AG04449 (cell line): ENCODE measurements around the gene SLC35G6.

ENCODE experiments used
- CTCF ChIA-PET: fragments of 350-600 bp; formaldehyde crosslinking; extraction: SDS; loops from one replicate; lab custom pipeline; 2021; ENCODE audit warnings: antibody characterized with exemption; lab: Yijun Ruan, JAX
- POLR2A ChIA-PET: fragments of 400-600, 350-600 bp; formaldehyde crosslinking; extraction: SDS; loops from one replicate; lab custom pipeline; 2020; ENCODE audit warnings: antibody characterized with exemption, inconsistent platforms; lab: Yijun Ruan, JAX
- DNase-seq: peaks from one replicate; pipeline ENCODE4 v3.0.0-alpha.2; 2010; ENCODE audit warnings: low read depth, low spot score
- H3K4me3 ChIP-seq: 2 replicates; pipeline ENCODE4 v1.5.1; 2011; ENCODE audit warnings: low read depth, mild to moderate bottlenecking, control low read depth, low read length
- TF ChIP-seq, protein P1 (sequence below): IDR thresholded peaks from one replicate; pipeline ENCODE4 v1.5.1; 2011; ENCODE audit warnings: mild to moderate bottlenecking, moderate library complexity, low read length, control low read depth, inconsistent platforms; ENCODE audit not compliant: insufficient read depth; ENCODE audit errors: missing control alignments

The SLC35G6 gene

DNA sequence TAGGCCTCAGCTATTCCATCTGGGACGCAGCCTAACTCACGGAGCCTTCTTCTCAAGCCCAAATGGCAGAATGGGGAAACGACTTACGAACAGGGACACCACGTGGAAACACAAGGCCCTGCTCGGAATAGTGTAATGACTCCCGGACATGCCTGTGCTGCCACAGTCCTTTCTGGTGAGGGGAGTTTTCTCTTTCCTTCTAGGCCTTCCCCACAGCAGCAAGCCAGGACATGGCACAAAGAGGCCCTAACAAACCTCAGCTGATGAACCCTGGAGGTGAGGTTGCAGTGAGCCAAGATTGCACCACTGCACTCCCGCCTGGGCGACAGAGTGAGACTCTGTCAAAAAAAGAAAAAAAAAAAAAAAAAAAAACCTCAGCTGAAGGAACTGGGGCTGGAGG lies 17.2 kb upstream of the SLC35G6 start:
- TF ChIP-seq, protein P1, sequence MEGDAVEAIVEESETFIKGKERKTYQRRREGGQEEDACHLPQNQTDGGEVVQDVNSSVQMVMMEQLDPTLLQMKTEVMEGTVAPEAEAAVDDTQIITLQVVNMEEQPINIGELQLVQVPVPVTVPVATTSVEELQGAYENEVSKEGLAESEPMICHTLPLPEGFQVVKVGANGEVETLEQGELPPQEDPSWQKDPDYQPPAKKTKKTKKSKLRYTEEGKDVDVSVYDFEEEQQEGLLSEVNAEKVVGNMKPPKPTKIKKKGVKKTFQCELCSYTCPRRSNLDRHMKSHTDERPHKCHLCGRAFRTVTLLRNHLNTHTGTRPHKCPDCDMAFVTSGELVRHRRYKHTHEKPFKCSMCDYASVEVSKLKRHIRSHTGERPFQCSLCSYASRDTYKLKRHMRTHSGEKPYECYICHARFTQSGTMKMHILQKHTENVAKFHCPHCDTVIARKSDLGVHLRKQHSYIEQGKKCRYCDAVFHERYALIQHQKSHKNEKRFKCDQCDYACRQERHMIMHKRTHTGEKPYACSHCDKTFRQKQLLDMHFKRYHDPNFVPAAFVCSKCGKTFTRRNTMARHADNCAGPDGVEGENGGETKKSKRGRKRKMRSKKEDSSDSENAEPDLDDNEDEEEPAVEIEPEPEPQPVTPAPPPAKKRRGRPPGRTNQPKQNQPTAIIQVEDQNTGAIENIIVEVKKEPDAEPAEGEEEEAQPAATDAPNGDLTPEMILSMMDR: no peak
- DNase-seq: no peak
- ChIA-PET POLR2A (no interaction called here), CTCF (no interaction called here)
- H3K4me3 ChIP-seq: no peak overlapping the region

DNA sequence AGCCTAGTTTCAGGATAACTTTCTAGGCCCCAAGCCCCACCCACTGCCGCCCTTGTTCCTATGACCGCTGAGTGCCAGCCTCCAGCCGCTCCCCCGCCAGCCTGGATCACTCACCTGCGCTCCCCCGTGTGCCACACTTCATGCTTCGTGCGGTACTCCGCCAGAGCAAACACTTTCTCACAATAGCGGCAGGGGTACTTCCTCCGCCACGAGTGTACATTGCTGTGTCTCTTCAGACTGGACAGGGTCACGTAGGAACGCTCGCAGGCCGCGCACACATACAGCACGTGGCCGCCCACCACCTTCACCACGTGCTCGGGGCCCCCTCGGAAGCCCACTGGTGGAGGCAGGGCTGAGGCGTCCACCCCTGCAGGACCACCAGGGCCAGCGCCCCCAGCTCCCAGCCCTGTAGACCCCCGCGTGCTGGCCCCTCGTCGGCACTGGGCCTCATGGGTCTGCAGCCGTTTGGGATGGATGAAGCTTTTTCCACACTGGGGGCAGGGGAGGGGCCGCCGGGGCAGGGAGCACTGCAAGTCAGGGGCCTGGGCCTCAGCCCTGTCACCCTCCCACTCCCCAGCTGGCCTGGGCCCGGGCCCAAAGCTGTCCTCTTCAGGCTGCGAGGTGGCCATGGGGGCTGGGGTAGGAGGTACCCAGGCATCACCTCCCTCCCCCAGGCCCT lies 15.5 kb upstream of the SLC35G6 start:
- TF ChIP-seq, protein P1: no peak
- ChIA-PET CTCF (interaction anchor here (2.8 kb wide), 1 partner anchor 95 kb away, joined by 8 read pairs; the partner anchor contains the start of gene SENP3), POLR2A (interaction anchor here (1.1 to 1.4 kb wide), 2 partner anchors 10 to 11 kb away, joined by 4 to 8 read pairs; no protein-coding TSS in a partner anchor)
- DNase-seq: no peak
- H3K4me3 ChIP-seq: no peak overlapping the region

DNA sequence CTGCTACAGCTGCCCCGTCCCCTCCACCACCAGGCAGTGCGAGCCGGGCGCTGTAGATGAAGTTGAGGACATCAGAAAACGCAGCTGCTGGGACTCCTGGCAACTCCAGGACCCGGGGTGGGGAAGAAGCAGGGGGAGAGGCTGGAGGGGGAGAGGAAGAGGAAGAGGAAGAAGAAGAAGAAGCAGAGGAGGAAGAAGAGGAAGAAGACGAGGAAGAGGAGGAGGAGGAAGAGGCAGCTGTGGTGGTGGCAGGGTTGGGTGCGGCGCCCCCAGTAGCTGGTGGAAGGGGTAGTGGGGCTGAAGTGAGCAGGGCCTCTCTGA lies 15.0 kb upstream of the SLC35G6 start:
- H3K4me3 ChIP-seq: no peak overlapping the region
- TF ChIP-seq, protein P1: no peak
- ChIA-PET CTCF (interaction anchor here (1.2 to 2.8 kb wide), 2 partner anchors 9 to 95 kb away, joined by 4 to 8 read pairs; partner anchors contain the start of gene SENP3), POLR2A (interaction anchor here (1.1 to 1.4 kb wide), 2 partner anchors 10 to 11 kb away, joined by 4 to 8 read pairs; no protein-coding TSS in a partner anchor)
- no peak for DNase-seq

DNA sequence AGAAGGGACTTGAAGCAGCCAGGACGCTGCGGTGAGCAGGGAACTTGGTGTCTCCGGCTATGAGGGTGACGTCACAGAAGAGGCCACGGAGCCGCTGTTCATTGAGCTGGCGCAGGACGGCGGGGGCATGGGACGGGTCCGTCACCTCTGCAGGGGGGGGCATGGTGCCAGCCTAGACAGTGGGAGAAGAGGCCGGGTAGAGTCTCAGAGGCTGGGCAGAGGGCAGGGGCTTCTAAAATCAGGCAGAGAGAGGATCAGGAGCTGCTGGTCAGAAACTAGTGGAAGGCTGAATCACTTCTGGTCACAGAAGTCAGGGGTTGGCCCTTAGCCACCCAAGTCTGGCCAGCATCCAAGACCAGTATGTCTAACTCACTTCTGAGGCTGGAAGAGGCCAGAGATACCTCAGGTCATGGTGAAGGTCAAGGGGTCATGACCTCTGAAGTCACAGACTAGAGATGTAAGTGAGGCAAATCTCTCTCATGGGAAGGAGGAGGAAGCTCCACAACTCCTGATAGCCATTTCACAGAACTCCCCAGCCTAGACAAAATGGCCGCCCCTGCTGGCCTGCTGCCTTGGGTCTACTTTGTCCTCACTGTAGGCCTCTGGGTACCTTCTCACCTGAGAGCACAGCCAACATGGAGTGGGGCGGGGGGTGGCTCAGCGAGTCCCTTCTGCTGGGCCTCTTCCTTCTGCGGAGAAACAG lies 14.5 kb upstream of the SLC35G6 start:
- ChIA-PET CTCF (interaction anchor here (0.9 to 2.8 kb wide), 3 partner anchors 9 to 94 kb away, joined by 4 to 8 read pairs (median 4); partner anchors contain the start of gene SENP3), POLR2A (interaction anchor here (1.1 to 1.4 kb wide), 2 partner anchors 9 to 12 kb away, joined by 4 to 8 read pairs; no protein-coding TSS in a partner anchor)
- TF ChIP-seq, protein P1: no peak
- no peak overlapping the region for H3K4me3 ChIP-seq
- DNase-seq: no peak

DNA sequence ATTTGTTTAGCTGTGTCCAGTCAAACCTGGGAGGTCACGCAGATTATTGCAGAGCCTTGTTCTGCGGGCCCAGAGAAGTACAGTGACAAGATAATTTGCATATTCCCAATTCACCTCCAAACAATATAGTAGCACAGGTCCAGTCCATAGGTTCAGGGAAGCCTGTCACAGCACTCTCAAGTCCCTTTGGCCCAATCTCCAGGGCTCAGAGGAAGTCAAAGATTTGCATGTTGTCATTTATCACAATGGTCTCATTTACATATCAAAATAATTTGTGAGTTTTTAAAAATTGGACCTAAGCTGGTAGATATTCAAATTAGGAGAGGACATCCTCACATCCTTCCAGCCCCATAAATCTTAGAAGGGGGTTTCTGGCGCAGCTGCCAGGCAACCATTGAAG lies 13.7 kb upstream of the SLC35G6 start:
- TF ChIP-seq, protein P1: no peak
- ChIA-PET CTCF (interaction anchor here (0.9 to 1.2 kb wide), 2 partner anchors 8 to 31 kb away, joined by 4 read pairs; no protein-coding TSS in a partner anchor), POLR2A (interaction anchor here (1.4 kb wide), 1 partner anchor 8 kb away, joined by 4 read pairs; no protein-coding TSS in a partner anchor)
- DNase-seq: no peak
- H3K4me3 ChIP-seq: no peak overlapping the region

DNA sequence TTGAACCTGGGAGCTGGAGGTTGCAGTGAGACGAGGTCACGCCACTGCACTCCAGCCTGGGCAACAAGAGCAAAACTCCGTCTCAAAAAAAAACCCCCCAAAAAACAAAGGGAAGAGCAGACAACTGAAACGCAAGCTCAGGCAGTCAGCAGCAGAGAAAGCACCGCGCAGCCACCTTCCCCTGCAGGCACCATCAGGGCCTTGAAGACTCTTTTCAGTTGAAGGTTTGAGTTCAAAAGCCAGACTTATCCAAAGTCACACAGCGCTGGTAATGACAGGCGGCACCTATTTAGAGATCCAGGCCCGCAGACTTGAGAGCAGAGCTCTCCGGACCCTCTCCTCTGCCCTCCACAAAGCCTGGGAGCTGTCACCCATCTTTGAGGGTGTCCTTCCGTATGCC lies 13.0 kb upstream of the SLC35G6 start:
- TF ChIP-seq, protein P1: no peak
- DNase-seq: no peak
- ChIA-PET CTCF (no interaction called here), POLR2A (no interaction called here)
- H3K4me3 ChIP-seq: no peak overlapping the region
